Adipocyte (in vitro differentiated cells): ENCODE data around the gene PCDHA10.

Experiments used
- DNase-seq: peaks from one replicate; pipeline ENCODE4 v3.0.0-alpha.2; 2015; ENCODE audit warnings: low read depth
- H3K27me3 ChIP-seq: replicated peaks from 2 replicates; pipeline ENCODE4 v1.7.0; 2013; ENCODE audit warnings: mild to moderate bottlenecking, low read length, moderate library complexity; ENCODE audit not compliant: control insufficient read depth, insufficient read depth
- H3K36me3 ChIP-seq: 2 replicates; pipeline ENCODE4 v1.7.0; 2013; ENCODE audit warnings: low read length, mild to moderate bottlenecking, moderate library complexity; ENCODE audit not compliant: control insufficient read depth, insufficient read depth, severe bottlenecking
- H3K4me1 ChIP-seq: 2 replicates; pipeline ENCODE4 v1.7.0; 2013; ENCODE audit warnings: mild to moderate bottlenecking, low read length, moderate library complexity; ENCODE audit not compliant: control insufficient read depth, insufficient read depth
- H3K4me3 ChIP-seq: 2 replicates; pipeline ENCODE4 v1.7.0; 2013; ENCODE audit warnings: mild to moderate bottlenecking, low read length, moderate library complexity
- H3K9ac ChIP-seq: 2 replicates; pipeline ENCODE4 v1.7.0; 2013; ENCODE audit warnings: mild to moderate bottlenecking, low read length, moderate library complexity
- H3K9me3 ChIP-seq: 2 replicates; pipeline ENCODE4 v1.7.0; 2013; ENCODE audit warnings: mild to moderate bottlenecking, low read length, moderate library complexity; ENCODE audit not compliant: control insufficient read depth

Gene PCDHA10

GRCh38 chr5:140877262-140877581, 21.5 kb downstream of the PCDHA10 start:
- Histone ChIP-seq H3K36me3 (no peaks in the 10 kb centered on the region), H3K4me1 (no peaks in the 10 kb centered on the region), H3K9ac (no peak overlapping the region), H3K4me3 (no peak overlapping the region), H3K9me3 (peaks cover 8% of the 10 kb centered on the region), H3K27me3 (no peaks in the 10 kb centered on the region)
- no peak for DNase-seq

DNA sequence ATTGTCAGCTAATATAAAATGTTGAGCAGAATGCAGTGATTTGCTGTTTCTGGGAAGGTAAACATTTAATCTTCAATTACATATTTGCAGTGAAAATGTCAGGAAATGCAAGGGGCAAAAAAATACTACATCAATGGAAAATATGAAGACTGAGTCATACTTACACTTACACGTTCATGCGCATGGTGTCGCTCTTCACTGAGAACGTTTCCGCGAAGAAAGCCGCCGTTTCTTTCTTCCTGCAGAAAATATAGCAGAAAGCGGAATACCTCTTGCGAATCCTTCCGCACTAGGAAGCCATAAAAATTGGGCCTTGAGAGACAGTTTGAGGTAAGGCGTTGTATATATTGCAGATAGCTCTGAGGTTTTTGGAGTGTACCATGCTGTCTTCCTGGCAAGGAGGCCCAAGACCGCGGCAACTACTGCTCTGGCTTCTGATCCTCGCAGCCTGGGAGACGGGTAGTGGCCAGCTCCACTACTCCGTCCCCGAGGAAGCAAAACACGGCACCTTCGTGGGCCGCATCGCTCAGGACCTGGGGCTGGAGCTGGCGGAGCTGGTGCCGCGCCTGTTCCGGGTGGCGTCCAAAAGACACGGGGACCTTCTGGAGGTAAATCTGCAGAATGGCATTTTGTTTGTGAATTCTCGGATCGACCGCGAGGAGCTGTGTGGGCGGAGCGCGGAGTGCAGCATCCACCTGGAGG, 26.3 kb downstream of the PCDHA10 start, which contains the start of gene PCDHA13:
PCDHA13 (plus strand) TSS at position 236 of the 702 bp plus-strand sequence; CDS start at position 381, 145 bp downstream.
- peaks cover 7% of the 10 kb centered on the region for H3K9me3 ChIP-seq
- no peaks in the 10 kb centered on the region for H3K27me3 ChIP-seq
- H3K9ac ChIP-seq = no peak within 1 kb of the TSS
- no peaks in the 10 kb centered on the region for H3K36me3 ChIP-seq
- H3K4me1 ChIP-seq = no peaks in the 10 kb centered on the region
- peak within 1 kb of the TSS; percentile 48 for H3K4me3 ChIP-seq
- DNase-seq = peak; percentile 0

DNA sequence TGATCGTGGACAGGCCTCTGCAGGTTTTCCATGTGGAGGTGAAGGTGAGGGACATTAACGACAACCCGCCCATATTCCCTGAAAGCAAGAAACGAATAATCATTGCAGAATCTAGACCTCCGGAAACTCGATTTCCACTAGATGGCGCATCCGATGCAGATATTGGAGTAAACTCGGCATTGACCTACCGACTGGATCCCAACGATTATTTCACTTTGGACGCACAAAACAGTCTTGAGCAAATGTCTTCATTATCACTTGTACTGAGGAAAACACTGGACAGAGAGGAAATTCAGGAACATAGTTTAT, 26.8 kb downstream of the PCDHA10 start:
- Histone ChIP-seq H3K4me3 (peak overlapping the region; percentile 48), H3K9me3 (peaks cover 7% of the 10 kb centered on the region), H3K36me3 (no peaks in the 10 kb centered on the region), H3K4me1 (no peaks in the 10 kb centered on the region), H3K9ac (no peak overlapping the region), H3K27me3 (no peaks in the 10 kb centered on the region)
- peak; percentile 0 for DNase-seq

- Histone ChIP-seq H3K9ac (no peak overlapping the region), H3K36me3 (no peaks in the 10 kb centered on the region), H3K9me3 (peaks cover 12% of the 10 kb centered on the region), H3K4me1 (no peaks in the 10 kb centered on the region), H3K4me3 (no peak overlapping the region), H3K27me3 (no peaks in the 10 kb centered on the region)
- DNase-seq = no peak
Measured at GRCh38 chr5:140883373-140883772, 27.7 kb downstream of the PCDHA10 start.

GRCh38 chr5:140883927-140884697, 28.4 kb downstream of the PCDHA10 start:
- H3K4me3 ChIP-seq = no peak overlapping the region
- H3K9ac ChIP-seq = no peak overlapping the region
- H3K9me3 ChIP-seq = peaks cover 12% of the 10 kb centered on the region
- no peaks in the 10 kb centered on the region for H3K4me1 ChIP-seq
- H3K36me3 ChIP-seq = no peaks in the 10 kb centered on the region
- no peaks in the 10 kb centered on the region for H3K27me3 ChIP-seq
- no peak for DNase-seq

DNA sequence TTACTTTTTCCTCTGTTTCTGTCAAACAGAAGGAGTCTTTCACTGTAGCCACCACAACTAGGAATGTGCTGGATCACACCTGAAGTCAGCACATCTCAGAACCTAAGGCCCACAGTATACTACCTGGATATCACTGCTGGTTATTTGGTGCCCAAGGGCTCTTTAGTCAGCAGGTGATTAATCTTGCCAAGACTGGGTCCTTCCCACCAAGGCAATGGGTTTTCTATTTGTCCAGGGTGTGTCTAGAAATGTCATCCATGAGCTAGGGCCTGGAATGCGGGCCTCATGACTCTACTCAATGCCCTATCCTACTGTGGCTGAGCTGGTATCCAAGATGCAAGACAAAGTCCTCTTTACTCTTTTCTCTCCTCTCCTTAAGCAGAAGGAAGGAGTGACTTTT, 60.6 kb downstream of the PCDHA10 start:
- H3K27me3 ChIP-seq = no peaks in the 10 kb centered on the region
- H3K4me3 ChIP-seq = no peak overlapping the region
- peaks cover 9% of the 10 kb centered on the region for H3K9me3 ChIP-seq
- no peaks in the 10 kb centered on the region for H3K4me1 ChIP-seq
- DNase-seq = no peak
- H3K36me3 ChIP-seq = no peaks in the 10 kb centered on the region
- no peak overlapping the region for H3K9ac ChIP-seq
